Measurements from ENCODE around the gene EFEMP2.
"Not testable (repeated sequence)": the region's sequence is repeated elsewhere in the genome, so short reads cannot be mapped to it uniquely, and the experiment has no call there.

Gene EFEMP2

GRCh38 chr11:65842144-65842543 is 30.5 kb downstream of the EFEMP2 start:
- Histone ChIP-seq H3K27ac (no peak overlapping the region), H3K4me3 (no peak overlapping the region)
- DNase-seq (ENCODE audit: low spot score) = no peak
- TF ChIP-seq CTCF (IDR thresholded peaks at IDR 0.05) = no peak

- H3K4me3 ChIP-seq = peak overlapping the region; percentile 82
- H3K27ac ChIP-seq = no peak overlapping the region
- no peak for TF ChIP-seq CTCF (IDR thresholded peaks at IDR 0.05)
- no peak for DNase-seq (ENCODE audit: low spot score)
Measured at GRCh38 chr11:65834202-65834601, 38.4 kb downstream of the EFEMP2 start.

- DNase-seq (ENCODE audit: low spot score) = peak; percentile 96
- peak within 1 kb of the TSS; percentile 82 for H3K4me3 ChIP-seq
- H3K27ac ChIP-seq = peak within 1 kb of the TSS in 1 of 2 donors; percentile 45
- TF ChIP-seq CTCF (IDR thresholded peaks at IDR 0.05) = no peak
Measured at GRCh38 chr11:65833297-65834030, 39.1 kb downstream of the EFEMP2 start, which contains the start of gene SNX32. Gene SNX32 (plus strand): TSS chr11:65833963. CDS start chr11:65834066, 103 bp downstream.

- H3K27ac ChIP-seq; H3K4me3 ChIP-seq; DNase-seq (ENCODE audit: low spot score): not testable (repeated sequence)
Measured at GRCh38 chr11:65832231-65832630, 40.4 kb downstream of the EFEMP2 start.

GRCh38 chr11:65829459-65829858 is 43.1 kb downstream of the EFEMP2 start:
- Histone ChIP-seq H3K27ac (no peak overlapping the region), H3K4me3 (no peak overlapping the region)
- DNase-seq (ENCODE audit: low spot score) = no peak
- no peak for TF ChIP-seq CTCF (IDR thresholded peaks at IDR 0.05)

GRCh38 chr11:65826984-65827735 is 45.4 kb downstream of the EFEMP2 start:
- no peak overlapping the region for H3K27ac ChIP-seq
- no peak for DNase-seq (ENCODE audit: low spot score)
- H3K4me3 ChIP-seq = no peak overlapping the region
- no peak for TF ChIP-seq CTCF (IDR thresholded peaks at IDR 0.05)

GRCh38 chr11:65822776-65823528 is 49.6 kb downstream of the EFEMP2 start:
- no peak overlapping the region for H3K27ac ChIP-seq
- no peak overlapping the region for H3K4me3 ChIP-seq
- no peak for TF ChIP-seq CTCF (IDR thresholded peaks at IDR 0.05)
- no peak for DNase-seq (ENCODE audit: low spot score)

Data from coronary artery (tissue), 2 donors.